GM21576 (cell line): ENCODE measurements around the gene SPRY2.

Experiments used
- ATAC-seq: cut with Tn5 transposase; IDR thresholded peaks from one replicate; pipeline ENCODE4 v1.9.1; 2021; ENCODE audit warnings: mild to moderate bottlenecking, moderate library complexity; ENCODE audit not compliant: unreplicated experiment

Gene SPRY2

DNA sequence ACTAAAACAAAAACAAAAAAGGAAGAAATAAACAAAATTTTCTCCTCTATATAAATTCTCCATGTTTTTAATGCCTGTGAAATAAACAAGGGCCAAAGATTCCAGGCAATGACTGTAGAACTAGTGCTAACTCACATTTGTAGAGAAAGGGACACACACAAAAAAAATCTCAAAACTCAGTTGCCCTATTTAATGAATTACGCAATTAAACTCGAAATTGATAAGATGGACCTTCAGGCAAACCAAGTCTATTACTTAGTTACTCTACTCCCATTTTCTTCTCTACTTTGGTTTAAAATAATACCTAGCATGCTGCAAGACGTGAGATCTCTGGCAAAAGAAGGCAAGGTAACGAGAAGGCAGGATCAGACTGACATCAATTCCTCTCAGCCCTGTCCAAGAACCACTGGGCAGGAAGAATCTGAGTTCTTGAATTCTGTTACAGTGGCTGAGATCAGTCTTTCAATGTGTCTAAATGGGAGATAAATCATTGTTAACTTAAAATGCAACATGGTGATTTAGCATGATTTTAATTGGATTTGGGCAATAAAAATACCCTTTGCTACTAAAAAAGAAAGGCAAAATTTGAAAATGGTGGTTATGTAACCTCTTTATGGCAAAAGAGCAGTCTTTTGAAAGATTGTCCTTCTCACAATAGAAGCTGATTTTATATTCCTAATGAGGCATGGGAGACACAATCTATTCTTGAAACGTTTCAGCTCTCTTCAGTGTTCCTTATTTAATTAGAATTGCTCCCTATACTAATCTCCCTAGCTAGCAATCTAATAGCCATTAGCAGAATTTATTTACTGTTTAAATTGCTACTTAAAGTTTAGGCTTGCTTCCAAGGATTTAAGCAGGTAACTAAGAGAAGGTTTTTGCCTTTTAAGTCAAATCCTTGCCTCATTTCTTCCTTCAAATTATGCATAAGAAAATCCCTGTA, 25.9 kb downstream of the SPRY2 start:
- no peak for ATAC-seq

DNA sequence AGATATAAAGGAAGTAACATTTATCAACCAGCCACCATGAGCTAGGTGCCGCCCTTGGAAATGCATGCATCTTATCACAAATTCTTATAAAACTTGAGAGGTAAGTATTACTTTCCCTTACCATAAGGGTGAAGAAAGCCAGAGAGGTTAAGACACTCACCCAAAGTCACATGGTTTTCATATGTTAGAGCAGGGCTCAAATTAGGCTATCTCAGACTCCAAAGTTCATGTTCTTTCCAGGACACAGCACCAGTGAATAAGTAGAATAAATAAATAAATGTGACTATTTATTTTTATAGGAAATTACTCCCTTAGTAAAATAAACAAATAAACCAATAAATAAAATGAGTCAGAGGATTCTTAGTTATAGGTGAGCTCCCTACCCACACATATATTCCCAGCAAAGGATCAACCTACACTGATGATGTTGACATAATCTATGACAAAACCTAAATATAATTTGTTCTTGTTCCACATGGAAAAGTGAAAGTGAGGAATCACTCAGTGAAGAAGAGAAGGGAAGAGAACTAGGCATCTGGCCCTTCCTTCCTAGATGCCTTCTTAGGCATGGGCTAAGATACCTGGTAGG, 27.2 kb downstream of the SPRY2 start:
- no peak for ATAC-seq

DNA sequence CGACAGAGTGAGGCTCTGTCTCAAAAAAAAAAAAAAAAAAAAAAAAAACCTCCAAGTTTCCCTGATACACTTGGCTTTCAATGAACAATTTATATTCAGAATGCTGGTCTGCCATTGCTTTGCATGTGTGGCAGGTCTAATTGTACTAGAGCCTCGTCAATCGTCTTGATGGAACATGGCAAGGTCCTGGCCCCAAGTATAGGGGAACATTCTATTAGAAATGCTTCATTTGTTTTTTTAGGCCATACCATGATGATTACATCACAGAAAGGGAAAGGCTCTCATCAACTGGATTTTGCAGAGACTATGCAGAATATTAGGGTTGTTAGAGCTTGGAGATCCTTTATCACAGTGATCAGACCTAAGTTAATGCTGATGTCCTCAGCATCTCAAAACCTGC, 28.0 kb downstream of the SPRY2 start:
- ATAC-seq: no peak

DNA sequence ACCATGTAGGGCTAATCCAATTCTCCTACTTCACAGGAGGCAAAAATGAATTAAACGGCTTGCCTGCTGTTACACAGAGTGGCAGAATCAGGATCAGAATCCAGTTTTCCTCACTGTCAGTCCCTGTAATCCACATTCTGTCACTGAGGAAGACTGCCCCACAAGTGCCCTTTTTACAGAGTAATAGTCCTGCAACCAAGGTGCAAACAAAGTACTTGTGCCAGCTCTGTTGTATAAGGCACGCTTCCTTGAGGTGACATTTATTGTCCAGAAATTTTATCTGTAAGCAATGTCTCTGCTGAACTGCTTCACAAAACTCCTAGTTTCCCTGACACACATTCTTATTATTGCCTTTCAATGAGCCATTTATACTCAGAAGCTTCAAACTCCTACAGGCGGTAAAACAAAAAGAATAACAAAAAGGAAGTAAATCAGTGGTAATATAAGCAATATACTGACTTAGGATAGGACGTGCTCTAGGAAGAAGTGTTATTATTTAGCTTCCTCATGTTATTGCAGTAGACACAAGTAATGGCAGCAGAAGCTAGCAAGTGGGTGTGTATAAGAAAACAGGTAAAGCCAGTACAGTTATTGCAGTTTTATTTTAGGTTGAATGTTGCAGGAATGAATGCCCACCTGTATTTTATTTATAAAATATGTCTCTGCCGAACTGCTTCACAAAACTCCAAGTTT, 28.8 kb downstream of the SPRY2 start:
- no peak for ATAC-seq

DNA sequence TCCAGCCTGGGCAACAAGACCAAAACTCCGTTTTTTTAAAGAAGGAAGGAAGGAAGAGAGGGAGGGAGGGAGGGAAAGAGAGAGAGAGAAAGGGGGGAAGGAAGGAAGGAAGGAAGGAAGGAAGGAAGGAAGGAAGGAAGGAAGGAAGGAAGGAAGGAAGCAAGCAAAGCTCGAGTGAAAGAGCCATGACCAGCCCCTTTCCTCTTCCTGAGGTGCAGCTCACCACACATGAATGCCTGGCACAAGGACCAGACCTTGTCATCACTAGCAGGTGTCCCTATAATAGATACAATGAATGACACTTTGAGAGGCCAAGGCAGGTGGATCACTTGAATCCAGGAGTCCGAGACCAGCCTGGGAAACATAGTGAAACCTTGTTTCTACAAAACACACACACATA, 31.0 kb downstream of the SPRY2 start:
- ATAC-seq: no peak

DNA sequence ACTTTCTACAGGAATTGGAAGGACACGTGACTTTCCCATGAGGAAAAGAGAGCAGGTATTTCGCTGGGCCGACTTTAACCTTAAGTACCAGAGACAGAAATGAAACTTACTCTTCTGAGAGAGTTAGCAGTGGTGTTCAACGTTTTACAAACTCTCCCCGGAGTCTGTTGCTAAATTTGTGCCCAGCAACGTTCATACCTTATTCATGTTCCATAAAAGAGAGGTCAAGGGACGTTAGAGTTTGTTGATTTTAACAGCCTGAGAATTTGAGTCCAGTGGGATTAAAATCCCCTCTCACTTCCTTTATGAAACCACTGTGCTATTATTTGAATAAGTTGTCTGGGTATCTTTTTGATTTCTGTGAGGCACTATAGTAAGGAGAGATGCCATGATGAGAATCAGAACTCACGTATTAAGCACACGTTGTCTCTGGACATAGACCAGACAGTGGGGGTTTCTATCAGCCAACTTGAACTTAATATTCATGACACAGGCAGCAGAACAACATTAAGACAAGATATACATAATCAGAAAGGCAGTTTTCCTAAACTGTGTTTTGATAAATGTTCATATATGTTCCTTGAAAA, 33.4 kb downstream of the SPRY2 start:
- ATAC-seq: no peak

DNA sequence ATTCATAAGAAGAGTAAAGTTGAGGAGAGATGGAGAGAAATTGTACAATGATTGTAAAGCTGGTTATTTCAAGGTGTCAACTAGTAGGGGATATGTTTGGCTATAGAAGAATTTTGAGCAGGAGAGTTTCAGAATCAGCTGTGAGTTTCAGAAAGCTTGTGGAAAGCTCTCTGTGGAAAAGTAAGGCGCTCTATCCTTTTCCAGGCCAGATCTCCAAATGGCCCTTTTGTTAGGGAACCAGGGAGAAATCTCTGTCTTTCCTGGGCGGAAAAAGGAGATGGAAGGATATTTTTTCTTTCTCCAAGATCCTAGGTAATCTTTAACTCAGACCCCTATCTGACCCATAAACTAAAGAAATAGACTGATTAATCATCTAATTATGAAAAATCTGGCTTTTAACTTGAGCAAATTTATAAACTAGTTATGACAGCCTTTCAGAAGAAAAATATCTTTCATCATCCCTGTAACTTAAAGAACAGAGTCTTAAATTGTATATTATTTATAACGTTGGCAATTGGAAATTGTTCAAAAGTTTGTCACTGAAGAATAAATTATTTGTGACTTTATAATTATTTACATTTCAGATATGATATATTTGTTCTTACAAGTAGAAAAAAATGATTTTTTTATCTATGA, 34.5 kb downstream of the SPRY2 start:
- ATAC-seq: no peak

DNA sequence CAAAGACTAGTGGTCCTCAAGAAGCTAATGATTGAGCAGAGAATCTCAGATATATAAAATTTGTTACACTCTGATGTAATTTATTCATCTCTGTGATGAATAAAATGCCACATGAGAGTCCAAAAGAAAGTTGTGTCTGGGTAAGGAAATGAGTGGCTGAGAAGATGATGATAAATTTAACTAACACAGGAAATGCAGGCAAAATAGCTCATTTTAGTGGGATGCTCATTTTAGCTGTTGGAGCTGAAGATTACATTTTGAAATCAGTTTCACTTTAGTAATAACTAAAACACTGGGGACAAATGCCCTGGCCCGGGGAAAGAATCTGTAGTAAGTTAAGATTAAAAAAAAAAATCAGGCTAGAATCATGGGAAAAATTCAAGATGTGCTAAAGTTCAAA, 35.2 kb downstream of the SPRY2 start:
- ATAC-seq: no peak

DNA sequence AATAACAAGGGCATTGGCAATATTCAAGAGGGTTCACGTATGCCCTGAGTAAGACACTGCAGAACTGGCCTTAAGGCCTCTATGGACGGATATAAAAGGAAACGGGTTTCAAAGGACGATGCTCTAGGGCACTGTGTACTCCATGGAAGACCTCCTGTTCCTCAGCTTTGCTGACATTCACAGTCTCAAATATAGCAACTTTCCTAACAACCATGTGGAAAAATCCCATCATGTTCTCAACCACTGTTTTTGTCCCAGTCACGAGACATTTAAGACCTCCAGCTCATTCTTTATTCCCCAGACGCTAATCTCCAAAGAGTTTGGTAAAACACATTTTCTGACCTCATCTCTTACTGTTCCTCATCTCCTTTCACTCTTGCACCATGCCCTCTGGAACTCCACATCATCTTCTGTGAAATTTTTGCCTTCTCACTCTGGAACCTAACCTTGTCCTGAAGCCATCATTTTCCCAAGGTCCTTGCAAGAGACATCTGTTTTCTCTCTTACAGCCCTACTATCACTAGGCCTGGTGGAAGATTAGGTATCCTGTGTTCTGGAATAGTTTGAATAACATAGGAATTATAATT, 37.6 kb downstream of the SPRY2 start:
- ATAC-seq: no peak

DNA sequence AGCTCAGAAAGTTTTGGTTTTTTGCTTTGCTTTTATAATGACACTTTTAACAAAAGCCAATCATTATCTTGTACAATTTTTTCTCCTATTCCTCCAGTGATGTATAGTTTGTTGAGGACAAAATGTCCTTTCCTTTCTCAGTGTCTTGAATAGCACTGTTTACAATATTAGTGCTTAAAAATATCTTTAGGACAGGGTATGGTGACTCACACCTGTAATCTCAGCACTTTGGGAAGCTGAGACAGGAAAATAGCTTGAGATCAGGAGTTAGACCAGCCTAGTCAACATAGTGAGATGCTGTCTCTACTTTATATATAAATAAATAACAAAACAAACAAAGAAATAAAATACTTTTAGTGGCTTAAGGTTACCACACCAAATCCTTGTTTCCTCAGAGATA, 41.9 kb downstream of the SPRY2 start:
- no peak for ATAC-seq

DNA sequence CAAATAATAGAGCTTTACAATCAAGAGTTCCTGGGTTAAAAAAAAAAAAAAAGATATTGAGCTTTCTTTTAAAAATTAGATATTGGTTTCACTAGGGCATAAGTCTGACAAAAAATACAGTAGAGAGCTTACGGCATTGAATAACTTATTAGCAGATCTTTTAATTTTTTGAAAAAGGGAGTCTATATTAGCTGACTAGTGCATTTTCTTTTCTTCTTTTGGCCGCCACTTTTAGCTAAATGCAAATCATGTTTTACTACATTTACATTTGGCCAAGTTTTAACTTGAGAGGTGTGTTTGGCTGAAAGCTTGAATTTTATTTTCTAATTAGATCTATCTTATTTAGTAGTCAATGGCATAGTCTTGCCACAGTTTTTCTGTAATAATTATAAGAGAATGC, 43.4 kb downstream of the SPRY2 start:
- no peak for ATAC-seq

DNA sequence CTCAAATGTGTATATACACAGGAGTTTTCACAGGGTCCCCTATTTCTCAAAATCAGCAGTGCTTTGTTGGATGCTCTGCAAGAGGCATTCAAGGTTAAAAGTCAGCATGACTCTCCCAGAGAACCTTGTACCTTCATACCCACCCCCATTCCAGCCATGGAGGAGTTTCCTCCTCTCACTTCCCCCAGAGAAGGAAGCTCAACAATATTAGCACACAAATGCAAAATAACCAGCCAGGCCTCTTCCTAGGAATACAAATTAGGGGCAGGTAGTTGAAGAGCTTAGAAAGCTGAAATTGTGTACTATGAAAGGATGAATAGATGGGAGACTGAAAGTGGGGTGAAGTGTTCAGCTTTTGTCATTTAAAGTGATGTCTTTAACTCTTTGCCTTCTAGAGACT, 43.8 kb downstream of the SPRY2 start:
- no peak for ATAC-seq

DNA sequence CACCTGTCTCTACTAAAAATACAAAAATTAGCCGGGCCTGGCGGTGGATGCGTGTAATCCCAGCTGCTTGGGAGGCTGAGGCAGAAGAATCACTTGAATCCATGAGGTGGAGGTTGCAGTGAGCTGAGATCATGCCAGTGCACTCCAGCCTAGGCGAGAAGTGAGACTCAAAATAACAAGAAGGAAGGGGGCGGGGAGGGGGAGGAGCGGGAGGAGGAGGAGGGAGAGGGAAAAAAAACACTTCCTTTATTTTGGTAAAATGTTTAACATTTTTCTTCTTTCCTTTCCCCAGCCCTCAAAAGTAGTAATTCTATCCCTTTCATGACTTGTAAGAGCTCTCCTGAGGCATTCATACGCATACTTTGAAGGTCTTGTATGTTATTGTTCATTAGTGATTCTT, 44.3 kb downstream of the SPRY2 start:
- no peak for ATAC-seq

DNA sequence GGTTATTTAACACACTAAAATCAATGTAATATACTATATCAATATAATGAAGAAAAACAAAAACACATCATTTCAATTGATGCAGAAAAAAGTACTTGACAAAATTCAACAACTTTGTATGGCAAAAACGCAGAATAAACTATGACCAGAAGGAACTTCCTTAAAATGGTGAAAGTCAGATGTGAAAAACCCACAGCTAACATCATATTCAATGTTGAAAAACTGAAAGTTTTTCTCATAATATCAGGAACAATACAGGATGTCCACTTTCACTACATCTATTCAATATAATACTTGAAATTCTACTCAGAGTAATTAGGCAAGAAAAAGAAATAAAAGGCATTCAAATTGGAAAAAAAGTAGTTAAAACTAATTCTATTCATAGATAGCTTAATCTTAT, 50.3 kb downstream of the SPRY2 start:
- no peak for ATAC-seq
